BE2C (cell line): Measurements from ENCODE around the gene GRAMD1C.

Source experiments
- DNase-seq: peaks from one replicate; pipeline ENCODE4 v3.0.0-alpha.2; 2020
- H3K27me3 ChIP-seq: fragments of 250-450 bp; sonication (Bioruptor Pico); 2 replicates; pipeline ENCODE4 v1.5.1; 2020; ENCODE audit warnings: mild to moderate bottlenecking
- H3K36me3 ChIP-seq: fragments of 250-450 bp; sonication (Bioruptor Pico); 2 replicates; pipeline ENCODE4 v1.5.1; 2020; ENCODE audit warnings: mild to moderate bottlenecking
- H3K4me1 ChIP-seq: fragments of 250-450 bp; sonication (Bioruptor Pico); 2 replicates; pipeline ENCODE4 v1.5.1; 2020
- H3K4me3 ChIP-seq: 2 replicates; pipeline ENCODE4 v1.5.1; 2011; ENCODE audit warnings: low read depth, low read length
- H3K9me3 ChIP-seq: fragments of 250-450 bp; sonication (Bioruptor Pico); 2 replicates; pipeline ENCODE4 v1.5.1; 2020
- TF ChIP-seq, protein P1 (sequence below): IDR thresholded peaks from 2 replicates; pipeline ENCODE4 v1.5.1; 2012; ENCODE audit warnings: mild to moderate bottlenecking, low read depth, low read length

Gene GRAMD1C

DNA sequence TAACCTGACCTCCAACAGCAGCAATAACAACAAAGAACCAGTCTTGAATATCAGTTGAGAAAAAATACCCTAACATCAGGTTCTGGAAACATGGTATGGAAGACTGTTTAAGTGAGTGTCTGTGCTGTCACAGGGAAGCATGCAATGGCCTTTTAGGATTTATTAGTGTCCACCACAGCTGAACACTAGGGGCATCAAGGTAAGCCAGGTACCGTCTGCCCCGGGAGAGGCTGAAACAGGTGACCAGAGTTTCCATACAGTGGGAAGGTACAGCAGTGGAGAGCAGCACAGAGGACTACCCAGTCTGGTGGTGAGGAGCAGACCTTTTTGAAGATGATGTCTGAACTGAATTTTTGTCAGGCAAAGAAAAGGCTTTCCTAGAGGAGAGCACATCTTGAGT is 127.6 kb downstream of the GRAMD1C start:
- no peak for DNase-seq

GRCh38 chr3:113968986-113969385 is 130.4 kb downstream of the GRAMD1C start:
- Histone ChIP-seq H3K9me3 (no peaks in the 10 kb centered on the region), H3K27me3 (peaks cover 8% of the 10 kb centered on the region), H3K4me1 (no peaks in the 10 kb centered on the region), H3K4me3 (no peak overlapping the region), H3K36me3 (no peaks in the 10 kb centered on the region)
- TF ChIP-seq, protein P1, sequence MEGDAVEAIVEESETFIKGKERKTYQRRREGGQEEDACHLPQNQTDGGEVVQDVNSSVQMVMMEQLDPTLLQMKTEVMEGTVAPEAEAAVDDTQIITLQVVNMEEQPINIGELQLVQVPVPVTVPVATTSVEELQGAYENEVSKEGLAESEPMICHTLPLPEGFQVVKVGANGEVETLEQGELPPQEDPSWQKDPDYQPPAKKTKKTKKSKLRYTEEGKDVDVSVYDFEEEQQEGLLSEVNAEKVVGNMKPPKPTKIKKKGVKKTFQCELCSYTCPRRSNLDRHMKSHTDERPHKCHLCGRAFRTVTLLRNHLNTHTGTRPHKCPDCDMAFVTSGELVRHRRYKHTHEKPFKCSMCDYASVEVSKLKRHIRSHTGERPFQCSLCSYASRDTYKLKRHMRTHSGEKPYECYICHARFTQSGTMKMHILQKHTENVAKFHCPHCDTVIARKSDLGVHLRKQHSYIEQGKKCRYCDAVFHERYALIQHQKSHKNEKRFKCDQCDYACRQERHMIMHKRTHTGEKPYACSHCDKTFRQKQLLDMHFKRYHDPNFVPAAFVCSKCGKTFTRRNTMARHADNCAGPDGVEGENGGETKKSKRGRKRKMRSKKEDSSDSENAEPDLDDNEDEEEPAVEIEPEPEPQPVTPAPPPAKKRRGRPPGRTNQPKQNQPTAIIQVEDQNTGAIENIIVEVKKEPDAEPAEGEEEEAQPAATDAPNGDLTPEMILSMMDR = no peak
- no peak for DNase-seq

More for the DNA sequence above, 127.6 kb downstream of the GRAMD1C start:
- no peaks in the 10 kb centered on the region for H3K9me3 ChIP-seq
- H3K27me3 ChIP-seq = peaks cover 8% of the 10 kb centered on the region
- H3K4me3 ChIP-seq = no peak overlapping the region
- no peaks in the 10 kb centered on the region for H3K36me3 ChIP-seq
- TF ChIP-seq, protein P1 = 0 out of 2 replicates have a peak, but pooled peaks have one; percentile 8
- H3K4me1 ChIP-seq = no peaks in the 10 kb centered on the region

GRCh38 chr3:113977822-113978221 is 139.2 kb downstream of the GRAMD1C start:
- TF ChIP-seq, protein P1 = no peak
- H3K36me3 ChIP-seq = no peaks in the 10 kb centered on the region
- peaks cover 17% of the 10 kb centered on the region for H3K27me3 ChIP-seq
- no peaks in the 10 kb centered on the region for H3K9me3 ChIP-seq
- no peak for DNase-seq
- no peaks in the 10 kb centered on the region for H3K4me1 ChIP-seq
- no peak overlapping the region for H3K4me3 ChIP-seq

- Histone ChIP-seq H3K36me3 (no peaks in the 10 kb centered on the region), H3K4me3 (no peak overlapping the region), H3K9me3 (no peaks in the 10 kb centered on the region), H3K4me1 (no peaks in the 10 kb centered on the region), H3K27me3 (peaks cover 21% of the 10 kb centered on the region)
- no peak for DNase-seq
- TF ChIP-seq, protein P1 = no peak
Measured at GRCh38 chr3:113979916-113980315, 141.3 kb downstream of the GRAMD1C start.

GRCh38 chr3:113981803-113982202 is 143.2 kb downstream of the GRAMD1C start:
- Histone ChIP-seq H3K27me3 (peaks cover 20% of the 10 kb centered on the region), H3K4me1 (no peaks in the 10 kb centered on the region), H3K36me3 (no peaks in the 10 kb centered on the region), H3K4me3 (no peak overlapping the region), H3K9me3 (no peaks in the 10 kb centered on the region)
- TF ChIP-seq, protein P1 = no peak
- DNase-seq = no peak

- H3K4me3 ChIP-seq = no peak overlapping the region
- no peak for DNase-seq
- TF ChIP-seq, protein P1 = no peak
- no peaks in the 10 kb centered on the region for H3K9me3 ChIP-seq
- H3K4me1 ChIP-seq = no peaks in the 10 kb centered on the region
- H3K27me3 ChIP-seq = peaks cover 10% of the 10 kb centered on the region
- H3K36me3 ChIP-seq = no peaks in the 10 kb centered on the region
Measured at GRCh38 chr3:113983544-113983943, 145.0 kb downstream of the GRAMD1C start.
